Endothelial cell of umbilical vein (primary cell): ENCODE results near the gene FBXL13. TPM values are rescaled to one million over a fixed set of nuclear protein-coding genes. Genes with fewer than 3 reads are reported as not detected.

Source experiments
- BruUV-seq: library from RNA; stranded (reverse); fragments of 400-500 nt; replicated peaks from 2 replicates; lab custom pipeline; 2021; lab: Mats Ljungman, UMichigan
- CTCF ChIA-PET: fragments of 300-600, 350-600 bp; sonication (Branson Sonifier 250); formaldehyde crosslinking; loops from one replicate; lab custom pipeline; 2021; ENCODE audit warnings: antibody characterized with exemption, inconsistent platforms; lab: Charles Lee
- POLR2A ChIA-PET: fragments of 300-600, 350-600 bp; sonication (Branson Sonifier 250); formaldehyde crosslinking; loops from one replicate; lab custom pipeline; 2021; ENCODE audit warnings: antibody characterized with exemption, inconsistent platforms; lab: Charles Lee
- DNase-seq: peaks from one replicate; pipeline ENCODE4 v3.0.0-alpha.2; 2011; ENCODE audit warnings: low read depth, low spot score
- FAIRE-seq: peaks from 2 replicates; lab custom pipeline; 2011; peaks lifted over from hg19 to GRCh38; lab: Jason Lieb, UNC
- H2AFZ ChIP-seq: 2 replicates; pipeline ENCODE4 v1.6.0; 2012; ENCODE audit warnings: low read depth, low read length, control low read depth, inconsistent platforms
- H3K27ac ChIP-seq: 2 replicates; pipeline ENCODE4 v1.5.1; 2011; ENCODE audit warnings: low read depth, mild to moderate bottlenecking, control low read depth, low read length, moderate library complexity; ENCODE audit not compliant: insufficient read depth
- H3K27me3 ChIP-seq, 2 experiments: 2 replicates each; pipeline versions ENCODE4 v1.6.0 to v1.6.1; 2011; ENCODE audit warnings: low read length in 2 of 2, mixed read lengths in 1 of 2; ENCODE audit not compliant: control insufficient read depth in 2 of 2, insufficient read depth in 2 of 2
- H3K36me3 ChIP-seq, 2 experiments: 2 replicates in 1 of 2; 3 replicates in 1 of 2; pipeline ENCODE4 v1.5.1; 2011; ENCODE audit warnings: low read length in 2 of 2, mild to moderate bottlenecking in 1 of 2, moderate library complexity in 1 of 2; ENCODE audit not compliant: control insufficient read depth in 2 of 2, insufficient read depth in 2 of 2; ENCODE audit errors: extremely low read depth in 1 of 2
- H3K4me1 ChIP-seq: 3 replicates; pipeline ENCODE4 v1.5.1; 2011; ENCODE audit warnings: mild to moderate bottlenecking, low read length; ENCODE audit not compliant: control insufficient read depth, insufficient read depth; ENCODE audit errors: extremely low read depth
- H3K4me2 ChIP-seq: 2 replicates; pipeline ENCODE4 v1.6.1; 2011; ENCODE audit warnings: low read length, control low read depth, mixed read lengths; ENCODE audit not compliant: insufficient read depth
- H3K4me3 ChIP-seq, 3 experiments: fragments of 200-600 bp in 1 of 3; sonication (generic), shearing (Covaris generic) in 1 of 3; replicated peaks in 1 of 3; 2 replicates each; pipeline ENCODE4 v1.5.1; 2011 to 2016; ENCODE audit warnings: control low read depth in 3 of 3, low read length in 3 of 3, mild to moderate bottlenecking in 2 of 3, inconsistent platforms in 1 of 3, low read depth in 1 of 3, moderate library complexity in 1 of 3; ENCODE audit not compliant: insufficient read depth in 1 of 3
- H3K79me2 ChIP-seq: 2 replicates; pipeline ENCODE4 v1.6.0; 2012; ENCODE audit warnings: low read length, inconsistent platforms; ENCODE audit not compliant: control insufficient read depth, insufficient read depth
- H3K9ac ChIP-seq: replicated peaks from 2 replicates; pipeline ENCODE3; 2011; ENCODE audit warnings: low read length, control low read depth; ENCODE audit not compliant: insufficient read depth; ENCODE audit errors: extremely low read depth
- H3K9me1 ChIP-seq: replicated peaks from 3 replicates; pipeline ENCODE4 v1.6.0; 2011; ENCODE audit warnings: mild to moderate bottlenecking, low read length; ENCODE audit not compliant: control insufficient read depth, insufficient read depth; ENCODE audit errors: extremely low read depth
- H3K9me3 ChIP-seq: replicated peaks from 2 replicates; pipeline ENCODE4 v1.5.1; 2012; ENCODE audit warnings: low read length, inconsistent platforms; ENCODE audit not compliant: control insufficient read depth, insufficient read depth
- H4K20me1 ChIP-seq: replicated peaks from 2 replicates; pipeline ENCODE3; 2011; ENCODE audit warnings: mild to moderate bottlenecking, low read length; ENCODE audit not compliant: control insufficient read depth, insufficient read depth; ENCODE audit errors: extremely low read depth
- EZH2 ChIP-seq: IDR thresholded peaks from 2 replicates; pipeline ENCODE4 v1.6.1; 2012; ENCODE audit warnings: borderline replicate concordance, low read depth, mild to moderate bottlenecking, moderate library complexity, low read length, inconsistent platforms; ENCODE audit not compliant: severe bottlenecking
- FOS ChIP-seq: IDR thresholded peaks from 2 replicates; pipeline ENCODE4 v1.6.1; 2011; ENCODE audit warnings: mild to moderate bottlenecking, low read length, moderate library complexity, borderline replicate concordance; ENCODE audit not compliant: insufficient read depth
- GATA2 ChIP-seq: IDR thresholded peaks from 2 replicates; pipeline ENCODE4 v1.7.0; 2011; ENCODE audit warnings: low read depth, mild to moderate bottlenecking, moderate library complexity, mixed read lengths, low read length; ENCODE audit not compliant: insufficient read length, insufficient read depth
- JUN ChIP-seq: IDR thresholded peaks from 2 replicates; pipeline ENCODE4 v1.6.1; 2011; ENCODE audit warnings: borderline replicate concordance, low read depth; ENCODE audit not compliant: insufficient read length, insufficient read depth
- MAX ChIP-seq: IDR thresholded peaks from 2 replicates; pipeline ENCODE4 v1.6.1; 2011; ENCODE audit not compliant: insufficient read depth, insufficient read length
- MYC ChIP-seq: IDR thresholded peaks from one replicate; pipeline ENCODE4 v1.6.1; 2011; ENCODE audit warnings: mild to moderate bottlenecking, low read depth, low read length
- POLR2A ChIP-seq: IDR thresholded peaks from 2 replicates; pipeline ENCODE4 v1.6.1; 2012; ENCODE audit warnings: low read depth, mild to moderate bottlenecking, control low read depth, low read length
- POLR2AphosphoS5 ChIP-seq: IDR thresholded peaks from 2 replicates; pipeline ENCODE4 v1.6.1; 2012; ENCODE audit warnings: low read depth, mild to moderate bottlenecking, control low read depth, low read length, moderate library complexity; ENCODE audit not compliant: insufficient read depth
- dilution Hi-C: fragments of 300-500 bp; cut with MboI; formaldehyde crosslinking; loops from one replicate; pipeline ENCODE4 v1.15.0; 2019; ENCODE audit warnings: low sequenced_read_pairs; ENCODE audit not compliant: extremely low pct_ligation_motif_present
- intact Hi-C: fragments of 100-400 bp; cut with micrococcal nuclease; formaldehyde crosslinking; loops from one replicate; pipeline ENCODE4 v1.10.0; 2022
- polyA plus RNA-seq, 4 experiments: library from polyadenylated mRNA; depleted of rRNA in 3 of 4; stranded (reverse) in 3 of 4; unstranded in 1 of 4; fragments of >200 nt; gene quantifications; 2 replicates each; pipeline versions ENCODE4 v1.2.1 to v1.2.3, GENCODE V29; 2011 to 2012; ENCODE audit warnings: missing spikeins in 1 of 4
- total RNA-seq: library from RNA; stranded (reverse); gene quantifications from 2 replicates; pipeline ENCODE4 v1.2.3, GENCODE V29; 2021
- TF ChIP-seq, protein P1 (sequence below), 2 donors: IDR thresholded peaks; 1 replicate in 1 of 2; 2 replicates in 1 of 2; pipeline ENCODE4 v1.5.1; 2011; ENCODE audit warnings: low read length in 2 of 2, mild to moderate bottlenecking in 2 of 2, moderate library complexity in 2 of 2, control low read depth in 1 of 2, inconsistent platforms in 1 of 2, low read depth in 1 of 2; ENCODE audit not compliant: insufficient read depth in 1 of 2; ENCODE audit errors: extremely low read depth in 1 of 2

Gene FBXL13
- total and polyA plus RNA-seq, 2 donors (not counting 3 experiments of a cell fraction or from before 2014, with no cell fraction given), result 3.9 to 4.6 TPM

- POLR2A ChIA-PET, result no interaction called here
- no peak overlapping the region for H3K4me2 ChIP-seq
- H4K20me1 ChIP-seq, result no peaks in the 10 kb centered on the region
- DNase-seq, result no peak
- peaks cover 9% of the 10 kb centered on the region for H3K4me1 ChIP-seq
- TF ChIP-seq GATA2 (no peak), MYC (no peak), POLR2AphosphoS5 (no peak), MAX (no peak), POLR2A (no peak), EZH2 (no peak), JUN (no peak), FOS (no peak)
- TF ChIP-seq, protein P1, sequence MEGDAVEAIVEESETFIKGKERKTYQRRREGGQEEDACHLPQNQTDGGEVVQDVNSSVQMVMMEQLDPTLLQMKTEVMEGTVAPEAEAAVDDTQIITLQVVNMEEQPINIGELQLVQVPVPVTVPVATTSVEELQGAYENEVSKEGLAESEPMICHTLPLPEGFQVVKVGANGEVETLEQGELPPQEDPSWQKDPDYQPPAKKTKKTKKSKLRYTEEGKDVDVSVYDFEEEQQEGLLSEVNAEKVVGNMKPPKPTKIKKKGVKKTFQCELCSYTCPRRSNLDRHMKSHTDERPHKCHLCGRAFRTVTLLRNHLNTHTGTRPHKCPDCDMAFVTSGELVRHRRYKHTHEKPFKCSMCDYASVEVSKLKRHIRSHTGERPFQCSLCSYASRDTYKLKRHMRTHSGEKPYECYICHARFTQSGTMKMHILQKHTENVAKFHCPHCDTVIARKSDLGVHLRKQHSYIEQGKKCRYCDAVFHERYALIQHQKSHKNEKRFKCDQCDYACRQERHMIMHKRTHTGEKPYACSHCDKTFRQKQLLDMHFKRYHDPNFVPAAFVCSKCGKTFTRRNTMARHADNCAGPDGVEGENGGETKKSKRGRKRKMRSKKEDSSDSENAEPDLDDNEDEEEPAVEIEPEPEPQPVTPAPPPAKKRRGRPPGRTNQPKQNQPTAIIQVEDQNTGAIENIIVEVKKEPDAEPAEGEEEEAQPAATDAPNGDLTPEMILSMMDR (IDR thresholded peaks at IDR 0.05; ENCODE audit: extremely low read depth in 1 of 2, insufficient read depth in 1 of 2, low read depth in 1 of 2, low read length in 2 of 2), result no peak
- intact Hi-C loops, result no loop called here
- H3K36me3 ChIP-seq, result no peaks in the 10 kb centered on the region
- H2AFZ ChIP-seq, result no peak overlapping the region
- H3K9ac ChIP-seq, result no peak overlapping the region
- BruUV-seq, result no TSS peak
- CTCF ChIA-PET, result interaction anchor here (1.9 to 3.0 kb wide), 2 partner anchors 9 to 143 kb away, joined by 5 to 17 read pairs; no protein-coding TSS in a partner anchor
- no peak overlapping the region for H3K27ac ChIP-seq
- H3K9me1 ChIP-seq, result no peaks in the 10 kb centered on the region
- FAIRE-seq, result no peak
- no peaks in the 10 kb centered on the region for H3K79me2 ChIP-seq
- H3K27me3 ChIP-seq, result no peaks in the 10 kb centered on the region
- H3K9me3 ChIP-seq, result no peaks in the 10 kb centered on the region
- dilution Hi-C loops, result no loop called here
- H3K4me3 ChIP-seq, result no peak overlapping the region
Observed at GRCh38 chr7:102918845-102919244, 155.8 kb downstream of the FBXL13 start.
